Upper lobe of left lung (tissue), 6 donors: ENCODE data around the gene RSPRY1. TPM values are rescaled to one million over a fixed set of nuclear protein-coding genes. Genes with fewer than 3 reads are reported as not detected.

ENCODE experiments used
- ATAC-seq, 2 donors: fragments of 200-7000 bp; cut with Tn5 transposase; one replicate each; pipeline ENCODE4 v1.9.1; 2022; ENCODE audit warnings: mild to moderate bottlenecking in 2 of 2, moderate library complexity in 2 of 2; ENCODE audit not compliant: low FRiP score in 2 of 2
- DNase-seq, 2 donors: peaks; one replicate each; pipeline ENCODE4 v3.0.0-alpha.2; 2019 to 2020
- H3K27ac ChIP-seq, 4 donors: fragments of 200-600 bp; sonication (generic); one replicate each; pipeline ENCODE4 v1.5.1; 2016 to 2019
- H3K27me3 ChIP-seq, 4 donors: fragments of 200-600 bp; sonication (generic); one replicate each; pipeline ENCODE4 v1.5.1; 2017 to 2019
- H3K36me3 ChIP-seq, 4 donors: fragments of 200-600 bp; sonication (generic); one replicate each; pipeline ENCODE4 v1.5.1; 2016 to 2019
- H3K4me1 ChIP-seq, 4 donors: fragments of 200-600 bp; sonication (generic); one replicate each; pipeline ENCODE4 v1.5.1; 2018 to 2019
- H3K4me3 ChIP-seq, 4 donors: fragments of 200-600 bp; sonication (generic); one replicate each; pipeline ENCODE4 v1.5.1; 2017 to 2019; ENCODE audit warnings: mild to moderate bottlenecking in 2 of 4, moderate library complexity in 1 of 4
- H3K9me3 ChIP-seq, 4 donors: fragments of 200-600 bp; sonication (generic); one replicate each; pipeline ENCODE4 v1.5.1; 2018 to 2019
- EP300 ChIP-seq, 4 donors: sonication (generic); formaldehyde crosslinking; IDR thresholded peaks; one replicate each; pipeline ENCODE4 v1.5.1; 2017; ENCODE audit warnings: antibody characterized with exemption in 4 of 4, control low read depth in 2 of 4
- POLR2A ChIP-seq, 4 donors: fragments of 450-650 bp; IDR thresholded peaks; one replicate each; pipeline ENCODE4 v1.5.1; 2016 to 2017; ENCODE audit warnings: antibody characterized with exemption in 4 of 4, mild to moderate bottlenecking in 2 of 4
- POLR2AphosphoS5 ChIP-seq, 2 donors: sonication (generic); formaldehyde crosslinking; IDR thresholded peaks; one replicate each; pipeline ENCODE4 v1.5.1; 2017; ENCODE audit warnings: antibody characterized with exemption in 2 of 2
- WGBS, 2 donors: methylation state at CpG; one replicate each; pipeline ENCODE4 v1.1.5; 2017 to 2018; 5-methylcytosine and 5-hydroxymethylcytosine counted together
- total RNA-seq, 6 donors: library from RNA; depleted of rRNA in 4 of 6; stranded (reverse); fragments of >200 nt in 4 of 6; gene quantifications; one replicate each; pipeline versions ENCODE4 v1.1.0 to v1.2.1, GENCODE V29; 2016 to 2021
- TF ChIP-seq, protein P1 (sequence below), 6 experiments: fragments of 450-650 bp in 4 of 6; fragments of 200-600 bp in 2 of 6; sonication (generic) in 2 of 6; IDR thresholded peaks; one replicate each; pipeline ENCODE4 v1.5.1; 2016 to 2019; ENCODE audit warnings: antibody characterized with exemption in 6 of 6
- donor health status: DM: no; HTN: no; CAD: no; lungs with moderate emphysema.
- donor health status: DM: no; HTN: yes; CAD: no; lungs with severe emphysema.

RSPRY1 gene
- total RNA-seq, 6 donors from 2014 or later = 26.9 to 102 (median 30.3) TPM

DNA sequence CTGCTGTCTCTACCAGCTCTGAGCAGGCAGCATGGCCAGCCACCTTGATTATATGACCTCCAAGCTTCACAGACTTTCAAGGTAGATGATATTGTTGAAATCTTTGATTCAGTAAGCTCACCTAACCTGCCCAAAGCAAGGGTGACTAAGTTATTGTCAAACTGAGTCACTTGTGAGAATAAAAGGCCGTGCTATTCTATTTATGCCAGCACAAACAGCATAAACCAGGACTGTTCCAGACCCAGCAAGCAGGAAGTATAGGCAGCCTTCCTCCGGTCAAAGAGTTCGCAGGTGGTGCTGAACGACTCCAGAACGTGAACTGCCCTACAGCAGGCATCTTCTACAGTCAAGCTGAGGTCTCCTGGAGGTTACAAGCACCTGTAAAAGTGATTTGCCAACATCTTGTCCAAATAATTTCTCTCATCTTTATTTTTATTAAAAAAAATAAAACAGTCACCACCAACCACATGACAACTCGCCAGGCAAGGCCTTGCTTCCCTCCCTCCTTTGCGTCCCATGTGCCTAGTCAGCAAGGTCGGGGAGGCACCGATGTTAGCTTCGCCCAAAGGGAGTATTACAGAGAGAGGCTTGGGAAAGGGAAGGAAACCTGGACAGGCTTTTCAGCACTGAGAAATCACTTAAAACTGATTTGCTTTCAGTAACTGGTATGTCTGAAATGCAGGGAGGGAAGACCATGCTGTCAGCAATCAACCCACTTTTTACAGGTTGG, 69.7 kb downstream of the RSPRY1 start:
- 89% methylated on average over 10 of the region's 10 CpGs for WGBS, 2 donors
- peak in 1 of 2 donors; percentile 15 for DNase-seq
- TF ChIP-seq EP300 (IDR thresholded peaks at IDR 0.05) = no peak
- no peak for TF ChIP-seq POLR2A (IDR thresholded peaks at IDR 0.05)
- TF ChIP-seq, protein P1, sequence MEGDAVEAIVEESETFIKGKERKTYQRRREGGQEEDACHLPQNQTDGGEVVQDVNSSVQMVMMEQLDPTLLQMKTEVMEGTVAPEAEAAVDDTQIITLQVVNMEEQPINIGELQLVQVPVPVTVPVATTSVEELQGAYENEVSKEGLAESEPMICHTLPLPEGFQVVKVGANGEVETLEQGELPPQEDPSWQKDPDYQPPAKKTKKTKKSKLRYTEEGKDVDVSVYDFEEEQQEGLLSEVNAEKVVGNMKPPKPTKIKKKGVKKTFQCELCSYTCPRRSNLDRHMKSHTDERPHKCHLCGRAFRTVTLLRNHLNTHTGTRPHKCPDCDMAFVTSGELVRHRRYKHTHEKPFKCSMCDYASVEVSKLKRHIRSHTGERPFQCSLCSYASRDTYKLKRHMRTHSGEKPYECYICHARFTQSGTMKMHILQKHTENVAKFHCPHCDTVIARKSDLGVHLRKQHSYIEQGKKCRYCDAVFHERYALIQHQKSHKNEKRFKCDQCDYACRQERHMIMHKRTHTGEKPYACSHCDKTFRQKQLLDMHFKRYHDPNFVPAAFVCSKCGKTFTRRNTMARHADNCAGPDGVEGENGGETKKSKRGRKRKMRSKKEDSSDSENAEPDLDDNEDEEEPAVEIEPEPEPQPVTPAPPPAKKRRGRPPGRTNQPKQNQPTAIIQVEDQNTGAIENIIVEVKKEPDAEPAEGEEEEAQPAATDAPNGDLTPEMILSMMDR (IDR thresholded peaks at IDR 0.05) = no peak
- no peak for TF ChIP-seq POLR2AphosphoS5 (IDR thresholded peaks at IDR 0.05)
- Histone ChIP-seq H3K9me3 (no peaks in the 10 kb centered on the region), H3K4me3 (no peak overlapping the region), H3K27ac (no peak overlapping the region), H3K4me1 (peaks cover 14 to 18% (median 15%) of the 10 kb centered on the region in 4 donors), H3K36me3 (peaks cover 36 to 62% (median 56%) of the 10 kb centered on the region in 4 donors), H3K27me3 (no peaks in the 10 kb centered on the region)
- ATAC-seq = no peak

DNA sequence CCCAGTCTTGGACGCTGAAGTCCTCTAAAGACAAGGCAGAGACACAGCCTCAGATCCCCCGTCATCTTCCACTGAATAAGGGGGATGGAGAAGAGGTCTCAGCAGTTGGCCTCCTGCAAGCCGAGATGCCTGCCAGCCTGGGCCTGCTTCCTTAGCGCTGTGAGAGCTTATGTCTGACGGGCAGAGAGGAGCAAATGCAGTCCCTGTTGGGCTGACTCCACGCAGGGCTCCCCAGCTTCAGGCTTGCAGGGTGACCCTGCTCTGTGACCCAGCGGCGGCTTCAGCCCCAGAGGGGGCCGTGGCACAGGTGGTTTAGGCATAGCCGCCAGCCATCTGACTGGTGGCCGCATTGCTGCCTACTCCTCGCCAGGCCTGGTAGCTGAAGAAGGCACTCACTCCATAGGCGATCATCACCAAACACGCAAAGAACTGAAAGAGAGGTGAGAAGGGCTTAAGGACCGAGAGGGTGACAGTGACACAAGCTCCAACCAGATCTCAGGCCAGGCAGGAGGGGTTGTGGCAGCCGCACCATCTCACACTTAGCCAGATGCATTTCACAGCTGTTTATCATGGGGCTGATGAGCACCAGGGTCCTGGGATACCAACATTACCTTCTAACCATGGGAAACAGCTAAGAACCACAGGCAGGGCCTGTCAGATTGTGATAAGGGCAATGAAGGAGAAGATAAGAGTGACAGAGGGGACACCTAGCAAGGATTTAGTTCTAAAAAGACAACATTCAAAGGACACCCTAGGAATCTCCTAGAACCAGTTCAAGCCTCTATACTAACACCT, 70.7 kb downstream of the RSPRY1 start:
- Histone ChIP-seq H3K9me3 (no peaks in the 10 kb centered on the region), H3K27me3 (no peaks in the 10 kb centered on the region), H3K4me3 (no peak overlapping the region), H3K4me1 (peaks cover 14 to 22% (median 18%) of the 10 kb centered on the region in 4 donors), H3K36me3 (peaks cover 27 to 53% (median 49%) of the 10 kb centered on the region in 4 donors), H3K27ac (no peak overlapping the region)
- no peak for TF ChIP-seq EP300 (IDR thresholded peaks at IDR 0.05)
- TF ChIP-seq, protein P1 (IDR thresholded peaks at IDR 0.05) = no peak
- TF ChIP-seq POLR2AphosphoS5 (IDR thresholded peaks at IDR 0.05) = no peak
- no peak for TF ChIP-seq POLR2A (IDR thresholded peaks at IDR 0.05)
- DNase-seq = peak; percentile 17 to 56
- no peak for ATAC-seq
- 91 to 95% methylated on average over 12 to 16 of the region's 16 CpGs for WGBS, 2 donors

DNA sequence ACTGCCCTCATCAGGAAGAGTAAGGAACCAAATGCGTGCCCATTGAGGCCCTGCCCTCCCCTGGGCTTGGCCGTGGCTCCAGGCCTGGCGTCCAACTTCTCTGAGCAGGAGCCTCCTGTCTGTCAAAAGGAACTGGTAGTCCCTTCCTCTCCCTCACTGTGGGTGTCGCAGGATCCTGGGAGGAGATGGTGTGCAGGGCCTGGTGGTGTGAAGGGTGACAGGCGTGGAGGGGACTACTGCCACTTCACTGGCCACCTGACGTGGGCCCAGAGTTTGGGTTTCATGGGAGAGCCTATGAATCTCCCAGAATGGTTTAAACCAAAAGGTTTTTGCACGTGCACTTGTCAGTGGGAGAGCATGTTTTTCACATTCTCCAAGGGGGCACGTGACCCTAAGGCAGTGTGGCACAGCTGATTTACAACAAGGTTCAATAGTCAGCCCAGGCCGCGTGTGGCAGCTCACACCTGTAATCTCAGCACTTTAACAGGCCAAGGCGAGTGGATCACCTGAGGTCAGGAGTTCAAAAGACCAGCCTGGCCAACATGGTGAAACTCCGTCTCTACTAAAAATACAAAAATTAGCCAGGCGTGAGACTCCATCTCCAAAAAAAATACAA, 71.4 kb downstream of the RSPRY1 start:
- Histone ChIP-seq H3K9me3 (no peaks in the 10 kb centered on the region), H3K4me3 (no peak overlapping the region), H3K27me3 (no peaks in the 10 kb centered on the region), H3K27ac (no peak overlapping the region), H3K36me3 (peaks cover 21 to 46% (median 41%) of the 10 kb centered on the region in 4 donors), H3K4me1 (peaks cover 14 to 23% (median 18%) of the 10 kb centered on the region in 4 donors)
- TF ChIP-seq, protein P1 (IDR thresholded peaks at IDR 0.05) = no peak
- TF ChIP-seq EP300 (IDR thresholded peaks at IDR 0.05) (no peak), POLR2A (IDR thresholded peaks at IDR 0.05) (no peak), POLR2AphosphoS5 (IDR thresholded peaks at IDR 0.05) (no peak)
- 88 to 92% methylated on average over 10 to 13 of the region's 13 CpGs for WGBS, 2 donors
- DNase-seq (peak; percentile 12 to 42), ATAC-seq (no peak)

DNA sequence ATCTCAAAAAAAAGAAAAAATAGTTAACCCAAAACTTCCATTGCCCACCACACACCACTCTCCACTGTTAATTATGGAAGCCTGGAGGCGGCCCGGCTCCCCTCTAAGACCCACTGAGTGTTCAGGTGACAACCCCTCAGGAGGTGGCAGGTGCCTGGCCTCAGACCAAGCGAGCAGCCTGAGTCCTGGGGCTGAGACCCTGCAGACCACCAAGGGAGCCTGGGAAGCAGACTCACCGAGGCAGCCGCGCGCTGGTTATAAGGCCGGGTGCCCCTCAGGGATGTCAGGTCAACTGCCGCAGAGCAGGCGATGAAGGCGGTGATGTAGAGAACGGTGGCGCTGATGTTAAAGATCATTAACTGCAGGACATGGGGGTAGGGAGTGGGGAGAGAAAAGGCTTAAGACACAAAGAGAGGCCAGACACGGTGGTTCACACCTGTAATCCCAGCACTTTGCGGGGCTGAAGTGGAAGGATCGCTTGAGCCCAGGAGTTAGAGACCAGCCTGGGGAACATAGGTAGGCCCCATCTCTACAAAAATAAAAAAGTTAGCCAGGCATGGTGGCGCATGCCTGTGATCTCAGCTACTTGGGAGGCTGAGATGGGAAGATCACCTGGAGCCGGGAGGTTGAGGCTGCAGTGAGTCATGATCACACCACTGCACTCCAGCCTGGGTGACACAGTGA, 72.2 kb downstream of the RSPRY1 start:
- Histone ChIP-seq H3K9me3 (no peaks in the 10 kb centered on the region), H3K27me3 (no peaks in the 10 kb centered on the region), H3K36me3 (peaks cover 14 to 44% (median 34%) of the 10 kb centered on the region in 4 donors), H3K27ac (peak overlapping the region in 1 of 4 donors; percentile 89), H3K4me3 (no peak overlapping the region), H3K4me1 (peaks cover 14 to 25% (median 21%) of the 10 kb centered on the region in 4 donors)
- ATAC-seq (no peak), DNase-seq (peak; percentile 19 to 46)
- WGBS, 2 donors = 93 to 97% methylated on average over 18 of the region's 18 CpGs
- no peak for TF ChIP-seq EP300 (IDR thresholded peaks at IDR 0.05)
- no peak for TF ChIP-seq POLR2A (IDR thresholded peaks at IDR 0.05)
- TF ChIP-seq, protein P1 (IDR thresholded peaks at IDR 0.05) = no peak
- no peak for TF ChIP-seq POLR2AphosphoS5 (IDR thresholded peaks at IDR 0.05)
